GM21423 (cell line): ENCODE measurements around the gene TMTC1.
"Not testable (repeated sequence)": the region's sequence is repeated elsewhere in the genome, so short reads cannot be mapped to it uniquely, and the experiment has no call there.

Experiments used
- ATAC-seq: cut with Tn5 transposase; IDR thresholded peaks from one replicate; pipeline ENCODE4 v1.9.1; 2021; ENCODE audit warnings: mild to moderate bottlenecking, moderate library complexity; ENCODE audit not compliant: unreplicated experiment

TMTC1 gene

GRCh38 chr12:29674463-29674862 is 109.3 kb downstream of the TMTC1 start:
- no peak for ATAC-seq

- ATAC-seq: no peak
Measured at GRCh38 chr12:29673346-29673745, 110.4 kb downstream of the TMTC1 start.

DNA sequence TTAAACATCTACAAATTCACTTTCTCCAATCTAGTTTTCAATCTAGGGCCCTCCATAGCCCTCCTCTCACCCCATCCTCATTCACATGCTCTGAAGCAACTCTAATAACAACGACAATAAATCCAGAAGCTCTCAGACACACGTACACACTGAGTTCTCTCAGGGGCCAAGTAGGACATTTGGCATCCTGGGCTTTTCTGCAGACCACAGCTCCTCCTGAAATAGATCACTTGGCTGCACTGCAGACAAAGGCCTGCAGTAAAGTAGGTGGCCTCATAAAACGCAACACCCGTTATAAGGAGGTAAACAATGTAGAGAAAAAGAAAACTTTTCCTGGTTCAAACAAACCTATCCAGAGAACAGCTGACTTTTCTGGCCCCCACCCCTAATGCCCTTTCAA is 111.2 kb downstream of the TMTC1 start:
- ATAC-seq: no peak

DNA sequence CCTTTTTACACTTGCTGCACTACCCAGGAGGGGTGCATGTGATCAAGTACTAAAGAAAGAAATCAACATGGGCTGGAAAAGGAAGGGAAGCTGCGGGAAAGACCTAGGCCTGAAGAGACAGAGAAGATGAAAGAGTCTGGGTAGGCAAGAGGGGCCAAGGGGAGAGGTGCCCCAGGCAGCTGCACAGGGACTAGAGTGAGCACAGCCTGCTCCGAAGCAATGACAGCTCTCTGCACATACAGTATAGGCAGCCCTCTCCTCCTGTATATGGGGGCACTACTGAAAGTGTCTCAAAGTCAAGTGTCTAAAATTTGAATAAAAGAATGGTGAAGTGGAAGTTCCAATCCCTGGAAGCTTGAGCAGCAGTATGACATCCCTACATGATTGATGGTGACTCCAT is 112.0 kb downstream of the TMTC1 start:
- ATAC-seq: no peak

DNA sequence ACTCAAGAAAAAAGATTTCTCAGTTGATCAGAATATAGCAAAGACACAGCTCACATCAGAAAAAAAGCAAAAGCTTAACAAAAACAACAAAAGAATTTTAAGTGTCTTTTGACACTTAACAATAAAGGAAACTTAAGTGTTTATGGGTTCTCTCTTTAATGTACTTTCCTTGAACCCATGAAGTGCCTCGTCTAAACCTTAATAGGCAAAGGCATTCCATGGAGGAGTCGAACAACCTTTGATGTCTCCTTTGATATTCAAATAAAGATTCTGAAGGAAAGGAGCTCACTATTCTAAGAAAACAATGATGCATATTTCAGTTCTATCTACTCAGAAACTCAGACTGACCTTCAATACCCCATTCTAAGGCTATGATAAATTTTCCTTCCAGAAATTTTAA is 116.7 kb downstream of the TMTC1 start:
- ATAC-seq: no peak

- ATAC-seq: no peak
Measured at GRCh38 chr12:29665107-29665506, 118.6 kb downstream of the TMTC1 start.

GRCh38 chr12:29662734-29663323 is 120.9 kb downstream of the TMTC1 start:
- ATAC-seq: no peak

GRCh38 chr12:29660847-29661246 is 122.9 kb downstream of the TMTC1 start:
- no peak for ATAC-seq

- no peak for ATAC-seq
Measured at GRCh38 chr12:29656762-29657538, 126.8 kb downstream of the TMTC1 start.

DNA sequence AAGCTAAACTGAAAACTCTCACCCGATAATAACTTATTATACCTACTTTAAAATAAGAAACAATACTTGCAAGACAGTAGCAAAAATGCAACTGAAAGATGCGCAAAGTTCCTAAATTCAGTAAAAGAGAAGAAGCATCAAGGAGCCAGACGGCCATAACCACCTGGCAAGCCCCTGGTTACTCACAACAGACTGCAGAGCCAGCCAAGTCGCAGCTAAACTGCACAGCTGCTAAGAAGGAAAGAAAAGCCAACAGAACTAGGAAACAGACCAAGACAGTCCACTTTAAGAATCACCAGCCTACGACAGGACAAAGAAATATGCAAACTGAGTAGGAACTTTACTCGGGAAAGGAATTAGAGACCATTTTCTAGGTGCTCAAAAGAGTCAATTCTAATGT is 127.9 kb downstream of the TMTC1 start:
- ATAC-seq: no peak

DNA sequence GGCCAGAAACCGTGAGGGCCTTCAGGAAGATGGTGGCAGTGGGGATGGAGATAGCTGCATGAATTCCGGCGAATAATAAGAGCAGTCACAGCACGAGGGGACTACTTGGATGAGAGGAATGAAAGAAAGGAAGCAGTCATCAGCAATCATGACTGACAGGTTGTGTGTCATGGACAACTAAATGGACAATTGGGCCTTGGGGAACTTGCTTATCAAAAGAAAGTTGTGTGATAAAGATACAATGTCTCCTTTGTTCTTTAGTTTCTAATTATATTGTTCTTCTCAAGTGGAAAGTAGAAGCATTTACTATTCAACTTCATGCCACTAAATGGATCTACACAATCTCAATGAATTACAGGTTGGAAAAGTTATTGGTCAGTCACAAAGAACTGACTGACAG is 130.5 kb downstream of the TMTC1 start:
- no peak for ATAC-seq

GRCh38 chr12:29650371-29650770 is 133.4 kb downstream of the TMTC1 start:
- no peak for ATAC-seq

GRCh38 chr12:29649722-29650121 is 134.0 kb downstream of the TMTC1 start:
- ATAC-seq: no peak

DNA sequence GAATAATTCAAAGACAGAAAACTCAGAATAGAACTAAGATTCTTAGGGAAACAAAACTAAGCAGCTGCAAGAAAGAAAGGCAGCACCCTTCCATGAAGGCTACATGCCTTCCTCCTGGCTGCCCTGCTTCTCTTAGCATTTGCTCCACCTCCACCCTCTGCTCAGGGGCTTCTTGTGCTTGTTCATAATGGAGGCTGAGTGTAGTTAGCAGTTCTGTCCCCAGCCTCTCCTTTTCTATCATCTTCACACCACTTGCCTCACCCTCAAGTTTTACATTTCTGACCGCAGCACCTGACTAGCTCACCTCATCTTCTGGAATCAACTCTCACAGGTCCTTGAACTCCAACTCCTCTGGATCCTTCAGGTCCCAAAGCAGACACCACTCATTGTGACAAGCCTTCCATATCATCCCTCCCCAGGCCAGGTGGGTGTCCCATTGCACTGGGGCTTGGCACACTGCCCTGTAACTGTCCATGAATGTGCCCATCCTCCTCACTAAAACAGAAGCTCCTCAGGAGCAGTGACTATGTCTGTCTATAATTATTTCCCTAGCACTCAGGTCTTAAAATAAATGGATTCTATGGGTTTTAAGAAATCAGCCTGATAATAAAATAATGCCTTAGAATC is 139.1 kb downstream of the TMTC1 start:
- no peak for ATAC-seq

GRCh38 chr12:29640589-29641345 is 143.0 kb downstream of the TMTC1 start:
- ATAC-seq: no peak

DNA sequence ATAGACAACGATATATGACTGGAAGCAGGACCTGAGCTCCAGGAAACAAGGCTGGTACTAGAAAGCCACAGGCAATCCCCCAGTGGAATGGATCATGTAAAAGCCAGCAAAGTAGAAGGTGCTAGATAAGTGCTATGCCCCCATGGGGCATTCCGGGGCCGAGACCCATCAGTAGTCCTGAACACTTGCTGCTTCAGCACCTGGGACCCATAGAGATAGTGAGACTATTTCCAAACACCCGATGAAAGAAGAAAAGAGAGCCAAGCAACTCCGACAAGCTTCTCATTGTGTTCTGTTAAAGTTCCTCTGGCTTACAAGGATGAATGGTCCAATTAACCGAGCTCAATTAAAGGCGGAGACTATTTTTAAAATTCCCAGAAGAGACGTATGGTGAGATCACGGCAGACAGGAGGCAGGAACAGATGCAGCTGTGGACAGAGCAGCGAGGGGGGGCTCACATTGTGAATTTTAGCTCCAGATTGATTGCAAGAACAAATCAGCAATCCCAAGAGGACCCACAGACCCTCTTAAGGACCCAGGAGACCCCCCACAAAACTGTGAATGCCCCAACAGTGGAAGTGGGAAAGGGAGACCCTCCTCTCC is 143.7 kb downstream of the TMTC1 start:
- ATAC-seq: no peak

- no peak for ATAC-seq
Measured at GRCh38 chr12:29638528-29638927, 145.2 kb downstream of the TMTC1 start.

DNA sequence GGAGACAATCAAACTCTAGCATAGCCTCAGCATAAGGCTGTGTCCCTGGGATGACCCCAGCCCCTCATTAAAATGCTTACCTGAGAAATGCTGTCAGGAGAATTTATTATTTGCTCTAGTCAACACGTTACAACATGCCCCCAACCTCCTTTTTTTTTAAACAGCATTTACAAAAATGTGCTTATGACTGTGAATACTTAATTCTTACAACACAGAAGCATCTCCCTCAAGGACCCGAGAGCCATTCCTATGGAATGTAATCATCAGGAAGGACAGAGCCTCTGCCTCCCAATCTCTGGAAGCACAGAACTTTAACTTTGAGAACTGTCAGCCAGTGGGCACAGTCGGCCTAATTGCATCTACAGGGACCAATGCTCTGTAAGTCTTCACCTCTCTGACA is 149.7 kb downstream of the TMTC1 start:
- no peak for ATAC-seq

GRCh38 chr12:29630164-29630563 is 153.6 kb downstream of the TMTC1 start:
- ATAC-seq: not testable (repeated sequence)

GRCh38 chr12:29627221-29627620 is 156.5 kb downstream of the TMTC1 start:
- no peak for ATAC-seq

DNA sequence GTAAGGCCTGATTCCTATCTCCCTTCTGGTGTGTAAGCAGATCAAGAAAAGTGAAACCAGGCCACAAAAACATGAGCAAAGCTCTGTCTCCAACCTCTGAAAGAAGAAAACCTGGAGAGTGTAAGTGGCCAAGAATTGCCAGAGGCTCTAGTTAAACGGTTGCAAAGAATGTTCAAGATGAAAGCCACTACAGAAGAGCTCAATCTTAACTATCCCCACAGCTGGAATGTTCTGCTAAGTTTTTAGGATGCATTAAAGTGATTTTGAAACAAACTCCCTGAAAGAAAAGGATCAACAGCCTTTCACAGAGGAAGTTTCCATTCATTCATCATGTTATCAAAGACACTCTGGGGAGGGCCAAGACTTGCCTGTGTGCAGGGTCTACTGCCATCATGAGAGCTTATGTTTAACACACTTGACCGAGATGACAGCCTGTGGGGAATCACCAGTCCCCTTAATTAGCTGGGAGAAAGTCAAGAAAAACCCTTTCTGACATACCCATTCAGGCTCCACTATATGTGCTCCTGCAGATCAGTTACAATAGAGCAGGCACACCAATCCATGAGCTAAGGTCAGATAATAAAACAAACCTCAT is 158.3 kb downstream of the TMTC1 start:
- ATAC-seq: no peak
